Measurements from ENCODE around the gene IFT122. TPM values are rescaled to one million over a fixed set of nuclear protein-coding genes. Genes with fewer than 3 reads are reported as not detected.

The IFT122 gene
- polyA plus RNA-seq, 1 experiment, result 27.8 TPM

DNA sequence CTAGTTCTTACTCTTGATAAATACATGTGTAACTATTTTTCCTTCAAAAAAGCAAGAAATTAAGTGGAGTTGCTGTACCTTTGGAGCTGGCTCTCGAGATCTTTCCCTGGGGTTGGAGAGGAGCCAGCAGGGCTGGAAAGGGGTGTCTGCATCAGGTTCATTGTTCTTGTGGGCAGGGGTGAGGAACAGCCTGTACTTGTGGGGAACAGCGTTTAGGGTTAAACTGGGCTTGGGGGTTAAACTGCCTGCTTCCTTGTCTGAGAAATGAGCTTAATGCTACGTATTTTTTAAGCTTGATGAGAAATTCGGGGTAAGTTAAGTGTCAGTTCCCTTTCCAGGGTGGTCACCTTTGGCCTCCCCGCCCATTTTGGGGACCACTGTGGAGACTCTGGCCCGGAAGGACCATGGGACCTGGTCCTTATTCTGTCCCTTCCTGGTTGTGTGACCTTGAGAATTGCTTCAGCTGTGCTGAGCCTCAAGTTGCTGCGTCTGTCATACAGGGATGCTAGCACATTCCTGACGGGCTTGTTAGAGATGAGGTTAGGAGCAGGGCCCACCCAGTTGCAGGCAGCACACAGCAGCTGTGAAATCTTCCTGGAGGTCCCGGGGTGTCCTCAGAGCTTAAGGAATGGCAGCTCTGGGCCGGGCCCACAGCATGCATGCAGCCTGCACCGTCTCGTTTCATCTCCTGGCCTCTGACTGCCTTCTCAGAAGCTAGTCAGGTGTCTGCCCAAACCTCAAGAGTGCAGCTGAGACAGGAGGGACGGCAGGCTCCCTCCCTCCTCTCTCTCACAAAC lies 114.5 kb downstream of the IFT122 start:
- Histone ChIP-seq H3K36me3 (ENCODE audit: control insufficient read depth, insufficient read depth, low read length) (peaks cover 18% of the 10 kb centered on the region), H3K27me3 (ENCODE audit: control insufficient read depth, insufficient read depth, low read length) (no peaks in the 10 kb centered on the region), H3K4me3 (ENCODE audit: low read depth, low read length) (no peak overlapping the region)
- TF ChIP-seq, protein P1, sequence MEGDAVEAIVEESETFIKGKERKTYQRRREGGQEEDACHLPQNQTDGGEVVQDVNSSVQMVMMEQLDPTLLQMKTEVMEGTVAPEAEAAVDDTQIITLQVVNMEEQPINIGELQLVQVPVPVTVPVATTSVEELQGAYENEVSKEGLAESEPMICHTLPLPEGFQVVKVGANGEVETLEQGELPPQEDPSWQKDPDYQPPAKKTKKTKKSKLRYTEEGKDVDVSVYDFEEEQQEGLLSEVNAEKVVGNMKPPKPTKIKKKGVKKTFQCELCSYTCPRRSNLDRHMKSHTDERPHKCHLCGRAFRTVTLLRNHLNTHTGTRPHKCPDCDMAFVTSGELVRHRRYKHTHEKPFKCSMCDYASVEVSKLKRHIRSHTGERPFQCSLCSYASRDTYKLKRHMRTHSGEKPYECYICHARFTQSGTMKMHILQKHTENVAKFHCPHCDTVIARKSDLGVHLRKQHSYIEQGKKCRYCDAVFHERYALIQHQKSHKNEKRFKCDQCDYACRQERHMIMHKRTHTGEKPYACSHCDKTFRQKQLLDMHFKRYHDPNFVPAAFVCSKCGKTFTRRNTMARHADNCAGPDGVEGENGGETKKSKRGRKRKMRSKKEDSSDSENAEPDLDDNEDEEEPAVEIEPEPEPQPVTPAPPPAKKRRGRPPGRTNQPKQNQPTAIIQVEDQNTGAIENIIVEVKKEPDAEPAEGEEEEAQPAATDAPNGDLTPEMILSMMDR (IDR thresholded peaks at IDR 0.05; ENCODE audit: insufficient read depth, low read depth, low read length), result no peak
- ChIA-PET POLR2A (interaction anchor here (0.7 kb wide), 1 partner anchor 268 kb away, joined by 5 read pairs; no protein-coding TSS in a partner anchor), CTCF (interaction anchor here (0.6 to 2.0 kb wide), 5 partner anchors 27 to 171 kb away, joined by 3 to 7 read pairs (median 3); no protein-coding TSS in a partner anchor)
- no peak for DNase-seq (ENCODE audit: low read depth)

DNA sequence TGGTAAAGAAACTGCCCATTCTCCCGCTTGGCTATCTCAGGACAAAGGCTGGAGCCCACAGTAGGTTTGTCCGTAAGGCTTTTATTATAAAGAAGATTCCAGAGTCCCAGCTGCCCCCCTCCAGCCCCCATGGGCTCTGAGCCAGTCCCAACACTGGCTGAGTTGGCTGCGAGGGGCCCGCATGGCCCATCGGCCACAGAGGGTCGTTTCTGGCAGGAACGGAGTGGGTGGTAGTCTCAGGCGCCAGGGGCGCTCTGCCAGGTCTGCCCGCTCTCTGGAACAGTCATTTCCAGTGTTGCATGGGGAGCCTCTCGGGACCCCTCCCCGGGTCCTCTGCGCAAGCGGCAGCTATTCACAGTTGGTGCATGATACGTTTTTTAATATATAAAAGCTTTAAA lies 115.1 kb downstream of the IFT122 start:
- POLR2A ChIA-PET, result no interaction called here
- no peak for DNase-seq (ENCODE audit: low read depth)
- TF ChIP-seq, protein P1 (IDR thresholded peaks at IDR 0.05; ENCODE audit: insufficient read depth, low read depth, low read length), result no peak
- Histone ChIP-seq H3K4me3 (ENCODE audit: low read depth, low read length) (no peak overlapping the region), H3K36me3 (ENCODE audit: control insufficient read depth, insufficient read depth, low read length) (peaks cover 21% of the 10 kb centered on the region), H3K27me3 (ENCODE audit: control insufficient read depth, insufficient read depth, low read length) (no peaks in the 10 kb centered on the region)
- CTCF ChIA-PET, result interaction anchor here (1.4 to 2.0 kb wide), 3 partner anchors 27 to 172 kb away, joined by 3 to 7 read pairs (median 6); no protein-coding TSS in a partner anchor

DNA sequence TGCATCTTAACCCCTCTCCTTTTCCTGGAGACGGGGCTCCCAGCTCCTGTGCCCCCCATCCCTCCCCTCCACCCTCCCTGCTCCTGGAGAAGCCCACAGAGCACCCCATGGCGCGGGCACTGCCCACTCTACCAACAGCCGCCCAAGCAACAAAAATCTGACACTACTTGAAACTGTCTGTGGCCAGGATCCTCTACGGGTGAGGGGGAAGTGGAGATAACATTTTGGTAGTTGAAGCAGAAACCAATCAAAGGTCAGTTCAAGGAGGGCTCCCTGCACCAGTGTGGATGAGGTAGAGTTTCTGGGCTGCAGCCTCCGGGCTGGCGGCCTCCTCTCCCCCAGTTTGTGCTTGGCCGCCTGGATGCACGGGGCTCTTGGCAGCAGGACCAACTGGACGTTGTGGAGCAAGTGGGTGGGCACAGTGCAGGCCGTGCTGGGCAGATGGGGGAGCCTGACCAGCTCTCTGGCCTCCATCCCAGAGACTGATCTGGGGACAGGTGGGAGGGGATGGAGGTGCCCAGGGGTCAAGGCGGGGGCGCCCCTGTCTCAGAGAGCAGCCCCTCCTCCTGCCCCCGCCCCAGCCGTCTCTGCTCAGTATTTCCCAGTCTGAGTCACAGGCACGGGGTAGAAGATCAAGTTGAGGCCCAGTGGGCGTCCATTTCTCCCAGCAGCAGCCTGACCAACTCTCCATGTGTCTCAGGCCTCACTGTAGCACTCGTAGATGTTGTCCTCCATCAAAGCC lies 115.8 kb downstream of the IFT122 start:
- H3K36me3 ChIP-seq (ENCODE audit: control insufficient read depth, insufficient read depth, low read length), result peaks cover 22% of the 10 kb centered on the region
- CTCF ChIA-PET, result interaction anchor here (1.4 to 2.0 kb wide), 2 partner anchors 26 to 66 kb away, joined by 3 to 6 read pairs; no protein-coding TSS in a partner anchor
- H3K27me3 ChIP-seq (ENCODE audit: control insufficient read depth, insufficient read depth, low read length), result no peaks in the 10 kb centered on the region
- no peak for DNase-seq (ENCODE audit: low read depth)
- no peak overlapping the region for H3K4me3 ChIP-seq (ENCODE audit: low read depth, low read length)
- POLR2A ChIA-PET, result no interaction called here
- TF ChIP-seq, protein P1 (IDR thresholded peaks at IDR 0.05; ENCODE audit: insufficient read depth, low read depth, low read length), result no peak

DNA sequence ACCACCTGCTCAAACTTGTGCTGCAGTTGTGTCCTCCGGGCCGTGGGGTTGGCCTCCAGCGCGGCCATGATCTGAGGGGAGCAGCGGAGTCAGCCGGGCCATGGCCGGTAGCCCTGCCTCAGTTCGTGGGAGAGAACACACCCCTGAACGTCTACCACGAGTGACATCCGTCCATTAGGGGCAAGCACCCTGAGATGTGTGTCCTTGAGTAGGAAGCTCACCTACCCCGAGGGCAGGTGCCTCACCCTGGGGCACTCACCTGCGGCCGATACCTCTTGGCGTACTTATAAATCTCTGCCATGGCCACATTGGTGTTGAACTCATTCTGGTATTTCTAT lies 116.3 kb downstream of the IFT122 start:
- TF ChIP-seq, protein P1 (IDR thresholded peaks at IDR 0.05; ENCODE audit: insufficient read depth, low read depth, low read length), result no peak

DNA sequence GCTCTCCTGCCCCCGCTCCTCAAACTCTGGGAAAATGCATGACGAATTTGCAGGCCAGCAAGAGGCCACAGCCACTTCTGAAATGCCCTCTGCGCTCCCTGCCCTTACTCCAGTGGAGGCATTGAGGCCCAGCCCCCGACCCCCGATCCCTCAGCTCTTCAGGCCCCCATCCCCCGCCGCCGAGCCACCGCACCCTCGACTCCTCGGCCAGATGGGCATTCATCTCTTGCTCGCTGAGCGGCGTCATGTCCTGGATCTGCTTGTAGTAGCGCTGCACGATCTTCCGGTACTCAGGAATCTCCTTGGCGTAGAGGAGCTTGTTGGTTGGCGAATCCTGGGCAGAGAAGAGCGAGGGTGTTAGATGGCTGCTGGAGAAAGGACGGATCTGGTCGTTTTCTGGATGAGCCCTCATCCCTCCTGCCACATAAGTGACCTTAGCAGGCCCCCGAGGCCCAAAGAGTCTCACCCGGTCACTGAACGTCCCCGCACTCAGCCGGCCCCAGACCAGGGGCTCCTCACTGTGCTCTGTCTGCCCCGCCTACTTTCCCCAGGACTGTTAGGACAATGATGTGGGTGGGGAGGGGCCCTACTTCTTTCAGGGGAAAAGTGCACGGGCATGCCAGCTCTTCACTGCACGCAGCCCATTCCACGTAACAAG lies 117.0 kb downstream of the IFT122 start:
- ChIA-PET CTCF (interaction anchor here (0.7 to 0.9 kb wide), 2 partner anchors 65 to 67 kb away, joined by 4 read pairs; no protein-coding TSS in a partner anchor), POLR2A (no interaction called here)
- H3K4me3 ChIP-seq (ENCODE audit: low read depth, low read length), result no peak overlapping the region
- TF ChIP-seq, protein P1 (IDR thresholded peaks at IDR 0.05; ENCODE audit: insufficient read depth, low read depth, low read length), result no peak
- no peaks in the 10 kb centered on the region for H3K27me3 ChIP-seq (ENCODE audit: control insufficient read depth, insufficient read depth, low read length)
- H3K36me3 ChIP-seq (ENCODE audit: control insufficient read depth, insufficient read depth, low read length), result peaks cover 22% of the 10 kb centered on the region
- DNase-seq (ENCODE audit: low read depth), result no peak

More for the DNA sequence above, 116.3 kb downstream of the IFT122 start:
- no peak for DNase-seq (ENCODE audit: low read depth)
- ChIA-PET POLR2A (no interaction called here), CTCF (no interaction called here)
- Histone ChIP-seq H3K36me3 (ENCODE audit: control insufficient read depth, insufficient read depth, low read length) (peaks cover 22% of the 10 kb centered on the region), H3K27me3 (ENCODE audit: control insufficient read depth, insufficient read depth, low read length) (no peaks in the 10 kb centered on the region), H3K4me3 (ENCODE audit: low read depth, low read length) (no peak overlapping the region)
